Panc1 (cell line): ENCODE data around the gene GSDMA. TPM values are rescaled to one million over a fixed set of nuclear protein-coding genes. Genes with fewer than 3 reads are reported as not detected.

Source experiments
- ATAC-seq: fragments of 200-7000 bp; cut with Tn5 transposase; 2 replicates; pipeline ENCODE4 v1.9.1; 2020; ENCODE audit warnings: mild to moderate bottlenecking, moderate library complexity
- BruUV-seq: library from RNA; stranded (reverse); fragments of 400-500 nt; replicated peaks from 2 replicates; lab custom pipeline; 2021; lab: Mats Ljungman, UMichigan
- CTCF ChIA-PET: fragments of 300-600 bp; sonication (Branson Sonifier 250); formaldehyde crosslinking; loops from one replicate; lab custom pipeline; 2022; ENCODE audit warnings: antibody characterized with exemption; lab: Charles Lee
- POLR2A ChIA-PET: fragments of 300-600 bp; sonication (Branson Sonifier 250); formaldehyde crosslinking; loops from one replicate; lab custom pipeline; 2022; ENCODE audit warnings: antibody characterized with exemption; lab: Charles Lee
- DNase-seq: peaks from one replicate; pipeline ENCODE4 v3.0.0-alpha.2; 2010; ENCODE audit warnings: low read depth, low spot score
- H3K27ac ChIP-seq: 2 replicates; pipeline ENCODE4 v1.5.1; 2011; ENCODE audit warnings: mild to moderate bottlenecking, low read length, inconsistent platforms
- H3K27me3 ChIP-seq: fragments of 200-500 bp; sonication (Bioruptor generic); 2 replicates; pipeline ENCODE4 v1.6.0; 2014; ENCODE audit warnings: low read length, inconsistent platforms; ENCODE audit not compliant: control insufficient read depth, insufficient read depth
- H3K36me3 ChIP-seq: fragments of 200-500 bp; sonication (Bioruptor generic); 2 replicates; pipeline ENCODE4 v1.5.1; 2014; ENCODE audit warnings: inconsistent platforms, mild to moderate bottlenecking, low read length, moderate library complexity; ENCODE audit not compliant: control insufficient read depth, insufficient read depth
- H3K4me1 ChIP-seq: 2 replicates; pipeline ENCODE4 v1.5.1; 2011; ENCODE audit warnings: inconsistent platforms, mild to moderate bottlenecking, low read length, moderate library complexity; ENCODE audit not compliant: control insufficient read depth, insufficient read depth
- H3K4me3 ChIP-seq, 2 experiments: 2 replicates each; pipeline ENCODE4 v1.5.1; 2011 to 2012; ENCODE audit warnings: low read depth in 2 of 2, low read length in 2 of 2, mild to moderate bottlenecking in 2 of 2, inconsistent platforms in 1 of 2, moderate library complexity in 1 of 2
- H3K9me3 ChIP-seq: fragments of 200-500 bp; sonication (Bioruptor generic); 2 replicates; pipeline ENCODE4 v1.5.1; 2014; ENCODE audit warnings: low read depth, mild to moderate bottlenecking, inconsistent platforms, low read length, moderate library complexity; ENCODE audit not compliant: control insufficient read depth, insufficient read depth
- CTCF ChIP-seq: fragments of 450-650 bp; IDR thresholded peaks from 2 replicates; pipeline ENCODE4 v1.5.1; 2017; ENCODE audit warnings: mild to moderate bottlenecking
- POLR2AphosphoS5 ChIP-seq: IDR thresholded peaks from 2 replicates; pipeline ENCODE4 v1.6.1; 2012; ENCODE audit warnings: mild to moderate bottlenecking, low read depth, low read length, moderate library complexity
- SIN3A ChIP-seq: IDR thresholded peaks from 2 replicates; pipeline ENCODE4 v1.6.1; 2012; ENCODE audit warnings: low read depth, mild to moderate bottlenecking, low read length, moderate library complexity, borderline replicate concordance; ENCODE audit not compliant: insufficient read depth
- TCF7L2 ChIP-seq: IDR thresholded peaks from 2 replicates; pipeline ENCODE4 v1.6.1; 2011; ENCODE audit warnings: mild to moderate bottlenecking, low read depth, low read length, inconsistent platforms
- in situ Hi-C: cut with HindIII; loops from 2 replicates; pipeline ENCODE4 v1.10.0; 2016; ENCODE audit warnings: low sequenced_read_pairs, low pct_unique_long_range_greater_than_20kb
- intact Hi-C: fragments of 100-400 bp; cut with micrococcal nuclease; formaldehyde crosslinking; loops from one replicate; pipeline ENCODE4 v1.10.0; 2022; ENCODE audit not compliant: unreplicated experiment
- total RNA-seq: library from RNA; stranded (reverse); gene quantifications from one replicate; pipeline ENCODE4 v1.2.1, GENCODE V29; 2021; ENCODE audit not compliant: unreplicated experiment
- TF ChIP-seq, protein P1 (sequence below), 2 experiments: IDR thresholded peaks; 2 replicates each; pipeline ENCODE4 v1.6.1; 2011 to 2012; ENCODE audit warnings: low read depth in 2 of 2, control low read depth in 1 of 2, low read length in 1 of 2, mild to moderate bottlenecking in 1 of 2, moderate library complexity in 1 of 2; ENCODE audit not compliant: insufficient read depth in 1 of 2

The GSDMA gene
- total RNA-seq, 1 experiment from 2014 or later: not detected

DNA sequence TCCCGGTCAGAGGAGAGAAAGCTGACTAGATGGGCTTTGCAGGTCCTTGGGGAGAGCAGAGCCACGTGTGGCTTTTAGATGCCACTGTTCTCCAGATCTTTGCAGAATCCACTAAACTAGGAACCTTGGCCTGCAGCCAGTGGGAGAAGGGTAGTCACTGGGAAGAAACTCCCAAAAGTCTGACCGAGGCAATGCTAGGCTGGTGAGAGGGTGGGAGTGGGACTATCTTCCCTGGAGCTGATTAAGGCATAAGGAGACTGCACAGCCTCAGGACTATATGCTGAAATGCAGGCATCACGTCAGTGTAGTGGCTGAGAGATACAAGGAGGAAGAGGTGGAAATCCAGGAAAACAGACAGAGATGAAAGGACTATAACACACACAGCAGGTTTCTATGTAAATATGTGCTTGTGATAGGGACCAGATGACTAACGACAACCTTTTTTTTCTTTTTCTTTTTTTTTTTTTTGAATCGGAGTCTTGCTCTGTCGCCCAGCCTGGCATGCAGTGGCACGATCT is 2.2 kb upstream of the GSDMA start:
- BruUV-seq: no TSS peak
- in situ Hi-C loops: no loop called here
- Histone ChIP-seq H3K27me3 (no peaks in the 10 kb centered on the region), H3K4me3 (no peak overlapping the region), H3K36me3 (no peaks in the 10 kb centered on the region), H3K9me3 (no peaks in the 10 kb centered on the region), H3K4me1 (no peaks in the 10 kb centered on the region), H3K27ac (no peak overlapping the region)
- DNase-seq (no peak), ATAC-seq (no peak)
- intact Hi-C loops: no loop called here
- POLR2A ChIA-PET: no interaction called here
- CTCF ChIA-PET: interaction anchor here (0.7 kb wide), 1 partner anchor 52 kb away, joined by 5 read pairs; no protein-coding TSS in a partner anchor
- no peak for TF ChIP-seq POLR2AphosphoS5
- TF ChIP-seq TCF7L2: no peak
- TF ChIP-seq CTCF: no peak
- TF ChIP-seq, protein P1, sequence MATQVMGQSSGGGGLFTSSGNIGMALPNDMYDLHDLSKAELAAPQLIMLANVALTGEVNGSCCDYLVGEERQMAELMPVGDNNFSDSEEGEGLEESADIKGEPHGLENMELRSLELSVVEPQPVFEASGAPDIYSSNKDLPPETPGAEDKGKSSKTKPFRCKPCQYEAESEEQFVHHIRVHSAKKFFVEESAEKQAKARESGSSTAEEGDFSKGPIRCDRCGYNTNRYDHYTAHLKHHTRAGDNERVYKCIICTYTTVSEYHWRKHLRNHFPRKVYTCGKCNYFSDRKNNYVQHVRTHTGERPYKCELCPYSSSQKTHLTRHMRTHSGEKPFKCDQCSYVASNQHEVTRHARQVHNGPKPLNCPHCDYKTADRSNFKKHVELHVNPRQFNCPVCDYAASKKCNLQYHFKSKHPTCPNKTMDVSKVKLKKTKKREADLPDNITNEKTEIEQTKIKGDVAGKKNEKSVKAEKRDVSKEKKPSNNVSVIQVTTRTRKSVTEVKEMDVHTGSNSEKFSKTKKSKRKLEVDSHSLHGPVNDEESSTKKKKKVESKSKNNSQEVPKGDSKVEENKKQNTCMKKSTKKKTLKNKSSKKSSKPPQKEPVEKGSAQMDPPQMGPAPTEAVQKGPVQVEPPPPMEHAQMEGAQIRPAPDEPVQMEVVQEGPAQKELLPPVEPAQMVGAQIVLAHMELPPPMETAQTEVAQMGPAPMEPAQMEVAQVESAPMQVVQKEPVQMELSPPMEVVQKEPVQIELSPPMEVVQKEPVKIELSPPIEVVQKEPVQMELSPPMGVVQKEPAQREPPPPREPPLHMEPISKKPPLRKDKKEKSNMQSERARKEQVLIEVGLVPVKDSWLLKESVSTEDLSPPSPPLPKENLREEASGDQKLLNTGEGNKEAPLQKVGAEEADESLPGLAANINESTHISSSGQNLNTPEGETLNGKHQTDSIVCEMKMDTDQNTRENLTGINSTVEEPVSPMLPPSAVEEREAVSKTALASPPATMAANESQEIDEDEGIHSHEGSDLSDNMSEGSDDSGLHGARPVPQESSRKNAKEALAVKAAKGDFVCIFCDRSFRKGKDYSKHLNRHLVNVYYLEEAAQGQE (IDR thresholded peaks at IDR 0.05; ENCODE audit: insufficient read depth in 1 of 2, low read depth in 2 of 2, low read length in 1 of 2): no peak
- TF ChIP-seq SIN3A: no peak

GRCh38 chr17:39963829-39964228 is 1.0 kb downstream of the GSDMA start:
- intact Hi-C loops: no loop called here

More at GRCh38 chr17:39963829-39964228, 1.0 kb downstream of the GSDMA start:
- Histone ChIP-seq H3K36me3 (no peaks in the 10 kb centered on the region), H3K4me3 (no peak overlapping the region), H3K9me3 (no peaks in the 10 kb centered on the region), H3K27ac (no peak overlapping the region), H3K27me3 (no peaks in the 10 kb centered on the region), H3K4me1 (no peaks in the 10 kb centered on the region)
- no peak for ATAC-seq
- in situ Hi-C loops: no loop called here
- ChIA-PET CTCF (interaction anchor here (0.7 kb wide), 1 partner anchor 14 kb away, joined by 3 read pairs; no protein-coding TSS in a partner anchor), POLR2A (no interaction called here)
- BruUV-seq: no TSS peak
- no peak for DNase-seq
- TF ChIP-seq CTCF: no peak
- TF ChIP-seq, protein P1 (IDR thresholded peaks at IDR 0.05; ENCODE audit: insufficient read depth in 1 of 2, low read depth in 2 of 2, low read length in 1 of 2): no peak
